Mucosa of descending colon (tissue), 3 donors: Measurements from ENCODE around the gene PSD. TPM values are rescaled to one million over a fixed set of nuclear protein-coding genes. Genes with fewer than 3 reads are reported as not detected.
A peak's percentile ranks its signal among the peaks of the same experiment; 100 is the strongest.

Experiments used
- ATAC-seq: fragments of 200-7000 bp; cut with Tn5 transposase; one replicate; pipeline ENCODE4 v1.9.1; 2020; ENCODE audit warnings: mild to moderate bottlenecking, moderate library complexity
- DNase-seq, 3 donors: peaks; one replicate each; pipeline ENCODE4 v3.0.0-alpha.2; 2020
- H3K36me3 ChIP-seq: fragments of 200-600 bp; one replicate; pipeline ENCODE4 v1.8.0; 2021; ENCODE audit warnings: low read depth, mild to moderate bottlenecking
- H3K4me1 ChIP-seq: fragments of 200-600 bp; one replicate; pipeline ENCODE4 v1.8.0; 2021; ENCODE audit warnings: low read depth, mild to moderate bottlenecking
- H3K4me3 ChIP-seq: fragments of 200-600 bp; one replicate; pipeline ENCODE4 v1.8.0; 2021; ENCODE audit warnings: mild to moderate bottlenecking
- H3K9me3 ChIP-seq: fragments of 200-600 bp; one replicate; pipeline ENCODE4 v1.8.0; 2021; ENCODE audit warnings: mild to moderate bottlenecking
- intact Hi-C, 2 donors: fragments of 100-400 bp; cut with DNase I in 1 of 2; cut with micrococcal nuclease in 1 of 2; formaldehyde crosslinking; loops; one replicate each; pipeline versions ENCODE4 v1.11.0 to v1.11.1; 2022; cut with DNase I, micrococcal nuclease
- total RNA-seq, 3 donors: library from RNA; stranded (reverse); fragmentation: NEBNext Ultra II Directional in 2 of 3; extraction: Animal tissue kit (Norgen Biotek cat#: 25700) in 2 of 3; gene quantifications; one replicate each; pipeline versions ENCODE4 v1.2.1 to v1.2.4, GENCODE V29; 2021 to 2023
- TF ChIP-seq, protein P1 (sequence below): fragments of 200-600 bp; IDR thresholded peaks from one replicate; pipeline ENCODE4 v1.8.0; 2022; ENCODE audit warnings: antibody characterized with exemption, mild to moderate bottlenecking
- donor health status: DM: no; HTN: no; CAD: no; lungs with moderate emphysema.
- donor health status: DM: no; HTN: no; CAD: no.
- donor health status: DM: no; HTN: yes; CAD: no.

The PSD gene
- total RNA-seq, 3 donors from 2014 or later: 8.2 to 228 (median 11.4) TPM

DNA sequence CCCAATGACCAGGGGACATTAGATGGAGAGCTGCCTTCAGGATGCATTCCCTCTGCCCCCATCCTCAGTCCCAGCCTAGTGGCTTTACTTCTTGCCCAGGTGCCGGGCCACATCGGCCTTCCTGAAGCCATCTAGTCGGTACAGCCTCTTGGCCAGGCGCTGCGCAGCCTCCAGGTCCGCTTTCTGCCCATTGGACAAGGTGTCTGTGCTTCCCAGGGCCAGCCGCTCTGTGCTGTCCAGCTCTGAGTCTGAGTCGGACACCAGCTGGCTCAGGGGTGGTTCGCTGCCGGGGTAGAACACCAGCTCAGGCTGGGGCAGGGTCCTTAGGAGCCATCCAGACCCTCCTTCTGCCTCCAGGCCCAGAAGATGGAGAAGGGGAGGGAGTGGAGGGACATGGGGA lies 6.3 kb downstream of the PSD start:
- no peak for ATAC-seq
- DNase-seq: no peak
- TF ChIP-seq, protein P1, sequence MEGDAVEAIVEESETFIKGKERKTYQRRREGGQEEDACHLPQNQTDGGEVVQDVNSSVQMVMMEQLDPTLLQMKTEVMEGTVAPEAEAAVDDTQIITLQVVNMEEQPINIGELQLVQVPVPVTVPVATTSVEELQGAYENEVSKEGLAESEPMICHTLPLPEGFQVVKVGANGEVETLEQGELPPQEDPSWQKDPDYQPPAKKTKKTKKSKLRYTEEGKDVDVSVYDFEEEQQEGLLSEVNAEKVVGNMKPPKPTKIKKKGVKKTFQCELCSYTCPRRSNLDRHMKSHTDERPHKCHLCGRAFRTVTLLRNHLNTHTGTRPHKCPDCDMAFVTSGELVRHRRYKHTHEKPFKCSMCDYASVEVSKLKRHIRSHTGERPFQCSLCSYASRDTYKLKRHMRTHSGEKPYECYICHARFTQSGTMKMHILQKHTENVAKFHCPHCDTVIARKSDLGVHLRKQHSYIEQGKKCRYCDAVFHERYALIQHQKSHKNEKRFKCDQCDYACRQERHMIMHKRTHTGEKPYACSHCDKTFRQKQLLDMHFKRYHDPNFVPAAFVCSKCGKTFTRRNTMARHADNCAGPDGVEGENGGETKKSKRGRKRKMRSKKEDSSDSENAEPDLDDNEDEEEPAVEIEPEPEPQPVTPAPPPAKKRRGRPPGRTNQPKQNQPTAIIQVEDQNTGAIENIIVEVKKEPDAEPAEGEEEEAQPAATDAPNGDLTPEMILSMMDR: no peak
- Histone ChIP-seq H3K4me1 (peaks cover 8% of the 10 kb centered on the region), H3K4me3 (no peak overlapping the region), H3K9me3 (no peaks in the 10 kb centered on the region), H3K36me3 (no peaks in the 10 kb centered on the region)
- intact Hi-C loops: no loop called here

DNA sequence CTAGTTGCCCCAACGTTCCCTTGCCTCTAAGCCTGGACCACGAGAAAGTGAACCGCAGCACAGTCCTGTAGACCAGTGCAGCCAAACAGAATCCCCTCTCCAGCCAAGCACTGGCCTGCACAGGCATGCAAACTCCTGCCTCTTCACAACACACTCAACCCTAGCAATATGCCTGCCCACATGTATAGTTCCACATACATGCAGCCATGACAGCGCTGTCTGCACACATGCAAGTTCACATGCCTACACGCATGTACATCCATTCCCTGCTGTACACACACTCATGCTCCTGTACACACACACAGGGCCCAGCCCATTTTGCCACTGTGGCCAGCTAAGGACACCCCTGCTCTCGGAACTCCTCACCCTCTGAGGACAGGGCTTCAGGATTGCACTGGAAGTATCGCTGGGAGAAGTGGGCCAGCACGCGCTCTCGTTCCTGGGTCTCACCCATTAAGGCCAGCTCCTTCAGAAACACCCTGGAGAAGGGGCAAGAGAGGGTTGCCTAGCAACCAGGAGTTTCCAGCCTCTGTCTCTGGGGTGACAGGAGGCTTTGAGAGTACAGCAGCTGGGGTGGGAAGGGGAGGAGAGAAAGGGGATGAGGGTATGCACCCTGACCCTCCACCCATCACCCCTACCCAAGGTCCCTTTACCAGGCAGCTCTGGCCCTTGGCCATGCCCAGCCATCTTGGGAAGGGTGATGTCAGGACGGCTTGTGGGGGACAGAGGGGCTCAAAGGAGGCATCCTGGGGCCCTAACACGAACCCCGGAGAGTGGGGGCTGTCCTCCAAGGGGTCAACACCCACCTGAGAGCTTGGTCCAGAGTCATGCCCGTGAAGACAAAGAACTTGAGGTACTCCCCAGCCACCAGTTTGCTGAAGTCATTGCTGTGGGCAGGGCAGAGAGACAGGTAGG lies 7.0 kb downstream of the PSD start:
- TF ChIP-seq, protein P1: no peak
- Histone ChIP-seq H3K4me3 (no peak overlapping the region), H3K4me1 (peaks cover 8% of the 10 kb centered on the region), H3K36me3 (no peaks in the 10 kb centered on the region), H3K9me3 (no peaks in the 10 kb centered on the region)
- DNase-seq (no peak), ATAC-seq (no peak)
- intact Hi-C loops: no loop called here

DNA sequence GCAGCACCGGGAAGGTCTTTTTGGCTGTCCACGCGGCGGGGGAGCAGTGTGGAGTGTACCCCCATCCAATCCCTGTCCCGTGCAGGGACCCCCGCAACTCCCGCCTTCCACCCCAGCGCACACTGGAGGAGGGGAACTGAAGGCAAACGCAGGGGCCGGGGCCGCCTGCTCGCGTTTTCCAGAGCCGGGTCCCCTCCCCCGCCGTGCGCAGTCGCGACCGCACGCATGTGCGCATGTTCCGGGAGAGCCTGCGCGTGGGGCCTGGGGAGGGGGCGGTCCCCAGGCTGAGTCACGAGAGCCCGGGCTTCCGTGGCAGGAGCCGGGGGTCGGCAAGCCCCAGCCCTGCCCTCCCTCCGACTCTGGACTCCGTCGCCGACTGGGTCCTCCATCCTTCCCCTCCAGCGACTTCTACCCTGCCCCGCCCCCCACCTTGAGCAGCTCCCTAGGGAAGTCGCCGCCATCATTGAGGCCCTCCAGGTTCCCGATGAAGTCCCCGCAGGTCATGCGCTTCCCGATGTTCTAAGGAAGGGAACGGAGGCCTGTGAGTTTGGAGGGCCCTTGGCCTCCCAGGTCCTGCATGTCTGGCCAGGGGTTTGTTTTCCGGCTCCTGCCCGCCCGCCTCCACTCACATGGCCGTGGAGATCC lies 8.0 kb downstream of the PSD start:
- ATAC-seq: peak; percentile 10
- Histone ChIP-seq H3K4me3 (no peak overlapping the region), H3K36me3 (no peaks in the 10 kb centered on the region), H3K9me3 (no peaks in the 10 kb centered on the region), H3K4me1 (peaks cover 8% of the 10 kb centered on the region)
- DNase-seq: peak in 1 of 3 donors; percentile 60
- intact Hi-C loops: no loop called here
- TF ChIP-seq, protein P1: no peak

DNA sequence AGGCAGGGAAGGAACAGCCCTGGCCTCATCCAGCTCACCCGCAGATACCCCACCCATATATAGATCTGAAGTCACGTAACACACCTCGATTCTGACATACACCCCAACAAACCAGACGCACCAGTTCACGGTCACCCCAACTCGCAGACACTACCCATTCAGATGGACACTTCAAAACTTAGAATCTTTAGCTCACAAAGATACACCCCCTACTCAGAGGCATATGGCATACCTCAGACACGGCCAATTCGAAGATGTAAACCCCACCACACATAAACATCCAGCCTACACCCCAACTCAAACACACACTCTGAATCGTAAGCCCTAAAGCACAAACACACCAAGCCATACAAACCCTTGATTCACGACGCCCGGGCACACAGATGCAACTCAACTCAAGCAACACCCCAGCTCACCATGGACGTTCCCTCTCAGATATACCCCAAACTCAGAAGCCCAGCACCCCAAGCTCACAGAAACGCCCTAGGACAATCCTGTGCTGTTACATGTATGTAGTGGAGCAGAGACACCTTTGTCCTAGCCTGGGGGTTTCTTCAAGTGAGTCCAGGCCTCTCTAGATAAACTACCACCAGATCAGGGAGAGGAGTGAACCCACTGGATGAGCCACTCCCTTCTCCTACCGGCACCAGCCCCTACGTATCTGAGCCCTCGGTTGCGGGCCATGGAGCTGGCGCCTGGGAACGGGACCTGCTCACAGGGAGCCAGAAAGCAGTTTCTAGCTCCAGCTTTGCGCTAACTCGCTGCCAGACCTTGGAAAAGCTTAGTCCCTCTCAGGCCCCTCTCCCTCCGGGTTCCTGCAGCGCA lies 8.8 kb downstream of the PSD start:
- intact Hi-C loops: no loop called here
- TF ChIP-seq, protein P1: no peak
- Histone ChIP-seq H3K4me1 (peaks cover 8% of the 10 kb centered on the region), H3K4me3 (no peak overlapping the region), H3K36me3 (no peaks in the 10 kb centered on the region), H3K9me3 (no peaks in the 10 kb centered on the region)
- DNase-seq (peak in 1 of 3 donors; percentile 43), ATAC-seq (no peak)

DNA sequence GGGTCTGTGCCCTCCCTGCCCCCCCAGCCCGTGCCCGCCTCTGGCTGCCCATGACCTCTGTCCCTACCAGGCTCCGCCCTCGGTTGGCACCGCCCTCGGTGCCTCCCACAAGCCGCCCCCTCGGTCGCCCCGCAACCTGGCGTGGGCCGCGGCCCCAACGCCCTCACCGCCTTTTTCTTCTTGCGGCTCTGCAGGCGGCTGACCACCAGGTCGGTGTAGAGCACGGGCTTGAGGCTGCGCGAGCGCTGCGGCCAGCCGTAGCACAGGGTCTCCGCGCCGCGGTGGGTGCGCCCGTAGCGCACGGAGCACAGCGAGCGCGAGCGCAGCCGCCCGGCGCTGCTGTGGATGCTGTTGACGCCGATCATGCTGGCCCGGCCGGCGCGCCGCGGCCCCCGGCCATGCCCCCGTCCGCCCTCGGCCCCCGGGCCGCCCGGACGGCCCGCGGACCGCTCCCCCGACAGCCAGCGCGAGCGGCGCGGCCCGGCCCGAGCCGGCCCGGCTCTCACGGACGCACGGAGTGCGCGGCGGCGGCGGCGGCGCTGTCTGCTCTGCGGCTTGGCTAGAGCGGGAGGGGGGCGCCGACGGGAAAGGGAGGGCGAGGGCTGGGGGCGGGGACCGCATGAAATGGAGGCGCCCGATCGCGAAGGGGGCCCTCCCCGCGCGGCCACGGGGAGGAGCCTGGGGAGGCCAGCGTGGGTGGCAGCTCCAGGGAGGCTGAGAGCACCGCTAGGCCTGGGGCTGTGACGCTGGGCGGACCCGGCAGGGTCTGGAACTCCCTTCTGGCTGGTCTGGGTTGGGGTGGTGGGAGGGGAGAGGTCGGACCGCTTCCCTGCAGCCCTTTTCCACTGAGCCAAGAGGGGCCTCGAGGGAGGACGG lies 9.6 kb downstream of the PSD start:
- H3K4me1 ChIP-seq: peaks cover 8% of the 10 kb centered on the region
- ATAC-seq (peak; percentile 49), DNase-seq (peak in 2 of 3 donors; percentile 59 to 61)
- no peaks in the 10 kb centered on the region for H3K36me3 ChIP-seq
- TF ChIP-seq, protein P1: no peak
- no peak overlapping the region for H3K4me3 ChIP-seq
- intact Hi-C loops: no loop called here
- no peaks in the 10 kb centered on the region for H3K9me3 ChIP-seq
